Heart right ventricle (tissue), 16 donors: ENCODE results near the gene GBE1. TPM values are rescaled to one million over a fixed set of nuclear protein-coding genes. Genes with fewer than 3 reads are reported as not detected.

ENCODE experiments used
- ATAC-seq, 8 donors: fragments of 200-7000 bp; cut with Tn5 transposase; one replicate each; pipeline ENCODE4 v1.9.1; 2020; ENCODE audit warnings: mild to moderate bottlenecking in 8 of 8, moderate library complexity in 8 of 8, moderate number of reproducible peaks in 1 of 8
- DNase-seq, 2 donors: peaks; one replicate each; pipeline ENCODE4 v3.0.0-alpha.2; 2020
- H3K27ac ChIP-seq, 10 donors: fragments of 200-600 bp; sonication (generic) in 2 of 10; one replicate each; pipeline versions ENCODE4 v1.5.0 to v1.8.0; 2020 to 2022; ENCODE audit warnings: mild to moderate bottlenecking in 3 of 10
- H3K27me3 ChIP-seq, 7 donors: fragments of 200-600 bp; one replicate each; pipeline ENCODE4 v1.8.0; 2021 to 2022; ENCODE audit warnings: mild to moderate bottlenecking in 2 of 7
- H3K36me3 ChIP-seq, 9 donors: fragments of 200-600 bp; sonication (generic) in 1 of 9; one replicate each; pipeline versions ENCODE4 v1.5.0 to v1.8.0; 2020 to 2022; ENCODE audit warnings: mild to moderate bottlenecking in 2 of 9
- H3K4me1 ChIP-seq, 9 donors: fragments of 200-600 bp; sonication (generic) in 1 of 9; one replicate each; pipeline versions ENCODE4 v1.5.0 to v1.8.0; 2020 to 2022; ENCODE audit warnings: mild to moderate bottlenecking in 4 of 9
- H3K4me3 ChIP-seq, 10 donors: fragments of 200-600 bp; sonication (generic) in 2 of 10; one replicate each; pipeline versions ENCODE4 v1.5.0 to v1.8.0; 2020 to 2022; ENCODE audit warnings: mild to moderate bottlenecking in 7 of 10, moderate library complexity in 2 of 10
- H3K9me3 ChIP-seq, 11 donors: fragments of 200-600 bp in 10 of 11; sonication (generic) in 2 of 11; one replicate each; pipeline versions ENCODE4 v1.5.0 to v1.8.0; 2013 to 2022; ENCODE audit warnings: mild to moderate bottlenecking in 2 of 11, control low read depth in 1 of 11, moderate library complexity in 1 of 11
- WGBS, 2 donors: extraction: QIAGEN DNeasy Blood & Tissue Kit; methylation state at CpG; one replicate each; pipeline ENCODE4 v1.1.7; 2013; ENCODE audit warnings: inconsistent platforms in 1 of 2; 5-methylcytosine and 5-hydroxymethylcytosine counted together
- intact Hi-C, 10 donors: fragments of 100-400 bp; cut with DNase I; formaldehyde crosslinking; loops; one replicate each; pipeline versions ENCODE4 v1.11.1 to v1.14.2; 2022
- polyA plus RNA-seq, 2 donors: library from polyadenylated mRNA; stranded (reverse); fragments of 200-250 nt; gene quantifications; one replicate each; pipeline ENCODE4 v1.2.3, GENCODE V29; 2013
- total RNA-seq, 10 donors: library from RNA; stranded (reverse); fragmentation: NEBNext Ultra II Directional in 3 of 10; extraction: Animal tissue kit (Norgen Biotek cat#: 25700) in 3 of 10; gene quantifications; one replicate each; pipeline versions ENCODE4 v1.2.1 to v1.2.4, GENCODE V29; 2021 to 2023
- TF ChIP-seq, protein P1 (sequence below), 9 donors: fragments of 200-600 bp; sonication (generic) in 2 of 9; IDR thresholded peaks; one replicate each; pipeline versions ENCODE4 v1.5.0 to v1.8.0; 2021 to 2022; ENCODE audit warnings: antibody characterized with exemption in 9 of 9, mild to moderate bottlenecking in 5 of 9, moderate library complexity in 1 of 9
- donor health status: Arrhythmogenic right ventricular cardiomyopathy.
- donor health status: ischemic (EF 13 %, LVEDD 7.1; RV severe dilation, severe dysfunction).
- donor health status: healthy with polysubstance abuse.
- donor health status: DM: no; HTN: yes; CAD: no.
- donor health status: DM: no; HTN: no; CAD: no.
- donor health status: ischemic (EF 25% LVEDD 6.9; RV normal size, moderate dysfunction).
- donor health status: ischemic (EF 25% LVEDD 5.7; RV mildly dilated, moderate dysfunction).
- donor health status: healthy.
- donor health status: DM: yes; HTN: yes; CAD: no.
- donor health status: Ischemic cardiomyopathy.
- donor health status: ischemic (EF 35%, LVEDD 5.7; RV mildly dilated, moderate dysfunction).
- donor health status: nonischemic (EF 11% LVEDD 7.7; RV severe dilation, severe dysfunction).
- donor health status: DM: yes; HTN: yes; CAD: no.
- donor health status: PGD.
- donor health status: ischemic (EF 29% LVEDD 5.4; RV normal size, mild dysfunction).
- donor health status: nonischemic (EF 23%, LVEDD 6.1; RV moderate dilation, normal function).

Gene GBE1
- total and polyA plus RNA-seq, 12 donors, result 24.8 to 153 (median 98.8) TPM

DNA sequence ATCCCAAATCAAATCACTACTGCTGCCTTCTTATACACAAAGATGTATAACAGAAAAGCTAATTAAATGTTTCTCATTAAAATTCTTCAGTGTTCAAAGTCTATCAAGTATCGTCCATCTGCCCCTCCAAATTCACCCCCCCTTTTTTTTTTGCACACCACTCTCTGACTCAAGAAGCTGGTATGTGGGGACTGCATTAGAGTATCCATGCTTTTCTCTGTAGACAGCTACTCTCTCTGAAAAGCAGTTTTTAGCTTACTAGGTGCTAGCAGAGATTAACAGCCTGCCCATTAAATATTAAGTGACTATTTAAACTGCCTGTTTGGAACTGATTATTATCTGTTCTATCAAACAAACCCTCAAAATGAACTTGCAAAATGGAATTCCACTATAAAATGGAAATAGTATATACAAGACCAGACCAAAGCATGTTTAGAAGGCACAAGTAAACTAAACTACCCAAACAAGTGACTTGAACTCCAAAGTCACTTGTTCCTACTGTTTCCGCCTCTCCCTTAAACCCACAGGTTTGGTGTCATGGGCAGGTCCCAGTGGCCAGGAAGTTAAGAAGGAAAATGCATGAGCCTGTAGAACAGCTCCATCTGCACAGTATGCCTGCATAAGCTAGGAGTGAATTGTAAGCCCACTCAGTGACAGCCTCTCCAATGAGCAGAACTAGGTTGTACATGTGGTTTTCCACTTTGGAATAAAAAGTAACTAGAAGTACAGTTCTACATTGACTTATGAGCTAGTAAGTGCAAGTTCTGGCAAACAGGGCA lies 32.5 kb downstream of the GBE1 start:
- Histone ChIP-seq H3K9me3 (no peaks in the 10 kb centered on the region), H3K4me3 (no peak overlapping the region), H3K36me3 (no peaks in the 10 kb centered on the region), H3K4me1 (peaks cover 0 to 60% (median 29%) of the 10 kb centered on the region in 9 donors), H3K27me3 (no peaks in the 10 kb centered on the region), H3K27ac (no peak overlapping the region)
- ATAC-seq (peak in 3 of 8 donors; percentile 20 to 41 (median 33)), DNase-seq (no peak)
- intact Hi-C loops, result loop anchor here in 1 of 10 donors (10.0 kb wide), 1 partner anchor 64 kb away; no protein-coding TSS in a partner anchor
- TF ChIP-seq, protein P1, sequence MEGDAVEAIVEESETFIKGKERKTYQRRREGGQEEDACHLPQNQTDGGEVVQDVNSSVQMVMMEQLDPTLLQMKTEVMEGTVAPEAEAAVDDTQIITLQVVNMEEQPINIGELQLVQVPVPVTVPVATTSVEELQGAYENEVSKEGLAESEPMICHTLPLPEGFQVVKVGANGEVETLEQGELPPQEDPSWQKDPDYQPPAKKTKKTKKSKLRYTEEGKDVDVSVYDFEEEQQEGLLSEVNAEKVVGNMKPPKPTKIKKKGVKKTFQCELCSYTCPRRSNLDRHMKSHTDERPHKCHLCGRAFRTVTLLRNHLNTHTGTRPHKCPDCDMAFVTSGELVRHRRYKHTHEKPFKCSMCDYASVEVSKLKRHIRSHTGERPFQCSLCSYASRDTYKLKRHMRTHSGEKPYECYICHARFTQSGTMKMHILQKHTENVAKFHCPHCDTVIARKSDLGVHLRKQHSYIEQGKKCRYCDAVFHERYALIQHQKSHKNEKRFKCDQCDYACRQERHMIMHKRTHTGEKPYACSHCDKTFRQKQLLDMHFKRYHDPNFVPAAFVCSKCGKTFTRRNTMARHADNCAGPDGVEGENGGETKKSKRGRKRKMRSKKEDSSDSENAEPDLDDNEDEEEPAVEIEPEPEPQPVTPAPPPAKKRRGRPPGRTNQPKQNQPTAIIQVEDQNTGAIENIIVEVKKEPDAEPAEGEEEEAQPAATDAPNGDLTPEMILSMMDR (IDR thresholded peaks at IDR 0.05), result no peak
- WGBS, 2 donors, result 73 to 83% methylated on average over 2 of the region's 2 CpGs

- DNase-seq (no peak), ATAC-seq (peak in 4 of 8 donors; percentile 18 to 76 (median 32))
- TF ChIP-seq, protein P1 (IDR thresholded peaks at IDR 0.05), result no peak
- peaks cover 0 to 66% (median 30%) of the 10 kb centered on the region in 9 donors for H3K4me1 ChIP-seq
- H3K36me3 ChIP-seq, result no peaks in the 10 kb centered on the region
- H3K27me3 ChIP-seq, result no peaks in the 10 kb centered on the region
- no peaks in the 10 kb centered on the region for H3K9me3 ChIP-seq
- intact Hi-C loops, result loop anchor here in 1 of 10 donors (10.0 kb wide), 1 partner anchor 62 kb away; no protein-coding TSS in a partner anchor
- 85 to 95% methylated on average over 6 of the region's 6 CpGs for WGBS, 2 donors
- H3K27ac ChIP-seq, result peak overlapping the region in 5 of 10 donors; percentile 4 to 52 (median 28)
- no peak overlapping the region for H3K4me3 ChIP-seq
Measured at GRCh38 chr3:81726735-81727134, 34.7 kb downstream of the GBE1 start.

GRCh38 chr3:81726132-81726531 lies 35.3 kb downstream of the GBE1 start:
- no peaks in the 10 kb centered on the region for H3K27me3 ChIP-seq
- no peaks in the 10 kb centered on the region for H3K9me3 ChIP-seq
- H3K27ac ChIP-seq, result peak overlapping the region in 4 of 10 donors; percentile 8 to 52 (median 38)
- no peak overlapping the region for H3K4me3 ChIP-seq
- intact Hi-C loops, result loop anchor here in 1 of 10 donors (10.0 kb wide), 1 partner anchor 61 kb away; no protein-coding TSS in a partner anchor
- DNase-seq (no peak), ATAC-seq (peak in 3 of 8 donors; percentile 25 to 54 (median 42))
- TF ChIP-seq, protein P1 (IDR thresholded peaks at IDR 0.05), result no peak
- peaks cover 0 to 66% (median 30%) of the 10 kb centered on the region in 9 donors for H3K4me1 ChIP-seq
- H3K36me3 ChIP-seq, result no peaks in the 10 kb centered on the region
- 74 to 78% methylated on average over 2 of the region's 2 CpGs for whole genome bisulfite sequencing, 2 donors

DNA sequence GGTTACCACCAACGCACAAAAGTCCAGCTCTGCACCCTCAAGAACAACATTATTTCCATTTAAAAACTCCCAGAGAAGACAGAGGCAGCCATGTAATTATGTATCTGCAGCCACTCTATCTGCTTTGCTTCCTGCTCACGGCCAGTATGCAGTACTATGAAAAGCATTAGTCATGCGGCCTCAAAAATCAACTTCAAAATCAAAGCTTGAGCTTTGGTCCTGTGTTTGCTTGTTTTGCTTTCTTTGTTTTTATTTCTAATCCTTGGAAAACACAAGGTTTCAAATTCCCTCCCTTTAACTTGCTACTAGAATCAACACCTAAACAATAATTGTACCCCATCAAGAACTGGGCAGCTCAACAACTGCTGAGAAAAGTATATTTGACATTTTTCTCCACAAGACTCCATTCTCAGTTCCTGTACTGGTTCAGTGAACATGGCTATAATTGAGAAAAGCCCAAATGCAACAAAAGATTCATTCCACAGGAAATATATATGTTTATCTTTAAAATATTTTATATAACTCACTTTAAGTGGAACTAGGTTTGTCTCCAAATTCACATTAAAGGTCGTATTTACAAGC lies 37.6 kb downstream of the GBE1 start:
- Histone ChIP-seq H3K27ac (peak overlapping the region in 8 of 10 donors; percentile 19 to 77 (median 56)), H3K27me3 (no peaks in the 10 kb centered on the region), H3K9me3 (no peaks in the 10 kb centered on the region), H3K36me3 (no peaks in the 10 kb centered on the region), H3K4me1 (peaks cover 0 to 60% (median 30%) of the 10 kb centered on the region in 9 donors), H3K4me3 (peak overlapping the region in 3 of 10 donors; percentile 4 to 25 (median 16))
- 38 to 44% methylated on average over 4 of the region's 4 CpGs for WGBS, 2 donors
- peak; percentile 68 to 81 (median 76) for ATAC-seq
- no peak for DNase-seq
- intact Hi-C loops, result loop anchor here in 1 of 10 donors (10.0 kb wide), 1 partner anchor 59 kb away; no protein-coding TSS in a partner anchor
- TF ChIP-seq, protein P1 (IDR thresholded peaks at IDR 0.05), result no peak
